GM21576 (cell line): Measurements from ENCODE around the gene LIPK.

ENCODE experiments used
- ATAC-seq: cut with Tn5 transposase; IDR thresholded peaks from one replicate; pipeline ENCODE4 v1.9.1; 2021; ENCODE audit warnings: mild to moderate bottlenecking, moderate library complexity; ENCODE audit not compliant: unreplicated experiment

The LIPK gene

GRCh38 chr10:88782222-88782621, 76.2 kb downstream of the LIPK start:
- ATAC-seq, result no peak

GRCh38 chr10:88783724-88784123, 77.7 kb downstream of the LIPK start:
- no peak for ATAC-seq

GRCh38 chr10:88786032-88786770, 80.2 kb downstream of the LIPK start:
- ATAC-seq, result no peak

GRCh38 chr10:88787463-88787862, 81.4 kb downstream of the LIPK start:
- no peak for ATAC-seq

- no peak for ATAC-seq
Measured at GRCh38 chr10:88788924-88789323, 82.9 kb downstream of the LIPK start.

GRCh38 chr10:88791924-88792323, 85.9 kb downstream of the LIPK start:
- no peak for ATAC-seq

GRCh38 chr10:88792661-88793060, 86.6 kb downstream of the LIPK start:
- no peak for ATAC-seq

GRCh38 chr10:88793712-88794299, 87.8 kb downstream of the LIPK start:
- no peak for ATAC-seq

- no peak for ATAC-seq
Measured at GRCh38 chr10:88794731-88795130, 88.7 kb downstream of the LIPK start.

GRCh38 chr10:88800152-88801125, 94.4 kb downstream of the LIPK start:
- no peak for ATAC-seq
